Measurements from ENCODE around the gene MBTPS2. TPM values are rescaled to one million over a fixed set of nuclear protein-coding genes. Genes with fewer than 3 reads are reported as not detected.
A peak's percentile ranks its signal among the peaks of the same experiment; 100 is the strongest.
"Not testable (repeated sequence)": the region's sequence is repeated elsewhere in the genome, so short reads cannot be mapped to it uniquely, and the experiment has no call there.

MBTPS2 gene
- polyA plus RNA-seq, 10 donors = 20.5 to 30.9 (median 22.7) TPM

- no peak for DNase-seq
These were observed 14.2 kb downstream of the MBTPS2 start for GRCh38 chrX:21853578-21853977.

DNA sequence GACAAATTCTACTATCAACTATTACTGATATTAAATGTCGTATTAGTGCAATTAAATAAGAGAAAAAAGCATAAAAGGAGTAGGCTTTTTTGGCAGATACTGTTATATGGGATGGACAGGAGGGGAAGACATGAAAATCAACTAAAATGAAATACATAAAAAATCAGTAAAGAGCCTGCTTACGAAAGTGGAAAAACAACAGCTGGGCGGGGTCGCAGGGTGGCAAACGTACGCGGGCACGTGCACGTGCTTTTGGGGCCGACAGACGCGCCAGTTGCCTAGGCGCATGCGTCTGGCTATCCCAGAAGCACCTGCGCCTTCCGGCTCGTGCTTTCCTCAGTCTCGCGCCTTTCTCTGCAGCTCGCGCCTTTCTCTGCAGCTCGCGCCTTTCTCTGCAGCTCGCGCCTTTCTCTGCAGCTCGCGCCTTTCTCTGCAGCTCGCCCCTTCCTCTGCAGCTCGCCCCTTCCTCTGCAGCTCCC, 16.6 kb downstream of the MBTPS2 start, which contains the start of gene YY2:
Gene YY2 (plus strand): TSS at position 51 of the 479 bp plus-strand sequence. CDS start 498 bp downstream, outside the sequence.
- no peak for DNase-seq

GRCh38 chrX:21856504-21856903, 17.1 kb downstream of the MBTPS2 start:
- no peak for DNase-seq

DNA sequence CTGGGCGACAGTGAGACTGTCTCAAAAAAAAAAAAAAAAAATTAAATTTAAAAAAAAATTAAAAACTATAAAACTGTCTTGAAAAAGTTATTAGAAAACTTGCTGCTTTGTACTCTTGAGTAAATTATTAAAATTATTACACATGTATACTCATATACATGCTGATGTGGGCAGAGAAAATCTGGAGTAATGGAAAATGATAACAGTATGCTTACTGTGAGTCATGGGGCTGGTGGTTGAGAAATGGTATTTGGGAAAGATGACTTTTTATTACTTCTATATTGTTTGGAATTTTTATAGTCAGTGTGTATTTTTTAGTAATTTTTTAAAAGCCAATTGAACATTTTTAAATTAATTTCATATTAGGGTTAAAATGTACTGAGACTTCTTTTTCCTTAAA, 23.8 kb downstream of the MBTPS2 start:
- no peak for DNase-seq

- no peak for DNase-seq
These were observed 26.0 kb downstream of the MBTPS2 start for GRCh38 chrX:21865436-21865835.

DNA sequence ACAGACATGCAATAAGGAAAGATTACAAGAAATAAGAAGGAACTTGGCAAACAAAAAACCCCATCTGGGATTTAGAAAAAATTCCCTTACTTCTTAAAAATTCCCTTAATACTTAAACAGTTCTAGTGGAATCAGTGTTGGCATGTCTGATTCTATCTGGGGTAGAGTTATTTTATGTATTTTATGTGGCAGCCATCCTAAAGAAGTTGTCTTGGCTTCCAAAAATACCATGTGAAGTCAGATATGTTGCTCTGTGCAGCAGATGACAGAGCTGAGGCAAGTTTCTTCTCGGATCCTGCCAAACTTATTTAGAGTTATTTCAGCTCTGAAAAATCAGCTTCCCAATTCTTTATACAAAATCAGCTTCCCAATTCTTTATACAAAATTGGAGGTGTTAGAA, 31.1 kb downstream of the MBTPS2 start:
- peak in 2 of 3 donors; percentile 9 to 15 for DNase-seq

GRCh38 chrX:21873063-21873775, 33.8 kb downstream of the MBTPS2 start:
- peak in 1 of 3 donors; percentile 4 for DNase-seq

DNA sequence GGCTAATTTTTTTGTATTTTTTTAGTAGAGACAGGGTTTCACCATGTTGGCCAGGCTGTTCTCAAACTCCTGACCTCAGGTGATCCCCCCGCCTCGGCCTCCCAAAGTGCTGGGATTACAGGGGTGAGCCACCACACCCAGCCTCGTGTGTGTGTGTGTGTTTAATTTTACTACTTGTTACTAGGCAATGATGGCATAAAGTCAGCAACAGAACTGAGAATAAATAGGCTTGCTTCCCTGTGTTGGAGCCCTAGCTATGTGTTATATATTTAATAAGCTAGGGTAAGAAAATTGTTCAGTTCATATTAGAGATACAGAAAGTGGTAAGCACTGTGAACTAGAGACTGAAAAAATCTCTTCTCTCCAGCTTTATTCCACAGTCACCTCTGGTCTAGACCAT, 34.8 kb downstream of the MBTPS2 start:
- not testable (repeated sequence) for DNase-seq

GRCh38 chrX:21875013-21875412, 35.6 kb downstream of the MBTPS2 start:
- no peak for DNase-seq

GRCh38 chrX:21881881-21882574, 42.6 kb downstream of the MBTPS2 start:
- no peak for DNase-seq

- peak in 1 of 3 donors; percentile 23 for DNase-seq
These were observed 43.8 kb downstream of the MBTPS2 start for GRCh38 chrX:21883258-21883657.

GRCh38 chrX:21885568-21885967, 46.2 kb downstream of the MBTPS2 start:
- no peak for DNase-seq

- DNase-seq = no peak
These were observed 65.9 kb downstream of the MBTPS2 start for GRCh38 chrX:21905313-21905712.

DNA sequence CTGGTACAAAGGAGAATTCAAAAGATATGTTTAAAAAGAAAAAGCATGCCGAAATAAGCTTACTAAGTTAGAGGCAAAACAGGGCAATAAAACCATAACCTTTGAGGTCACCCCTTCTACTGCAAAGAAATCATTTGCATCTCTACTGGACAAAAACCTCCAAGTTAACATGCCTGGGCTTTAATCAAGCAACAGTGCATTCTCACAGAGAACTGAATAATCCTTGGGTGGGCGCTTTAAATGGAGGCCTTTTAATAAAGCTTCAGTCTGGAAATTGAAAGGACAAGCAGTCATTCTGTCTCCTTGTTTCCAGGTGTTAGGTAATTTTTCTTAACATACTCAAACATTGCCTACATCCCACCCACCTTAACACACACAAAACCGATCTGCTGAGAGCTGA, 66.5 kb downstream of the MBTPS2 start:
- no peak for DNase-seq

GRCh38 chrX:21907260-21907659, 67.8 kb downstream of the MBTPS2 start:
- DNase-seq = no peak

- no peak for DNase-seq
These were observed 72.1 kb downstream of the MBTPS2 start for GRCh38 chrX:21911481-21911880.

DNA sequence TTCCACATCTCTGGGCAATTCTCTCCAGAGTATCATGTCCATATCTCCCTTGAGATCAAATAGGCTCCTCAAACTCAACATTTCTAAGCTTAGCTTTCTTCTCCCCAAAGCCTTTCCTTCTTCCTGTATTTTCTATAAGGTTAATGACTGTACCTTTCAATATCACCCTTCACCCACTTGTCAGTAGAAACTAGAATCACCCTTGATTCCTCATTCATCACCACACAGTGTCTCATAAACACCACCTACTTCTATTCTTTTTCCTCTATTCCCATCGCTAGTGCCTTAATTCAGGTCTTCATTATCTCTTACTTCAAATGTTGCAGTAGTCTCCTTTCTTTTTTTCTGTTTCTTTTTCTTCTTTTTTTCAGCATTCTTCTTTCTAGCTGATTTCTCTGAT, 72.8 kb downstream of the MBTPS2 start:
- DNase-seq = no peak

GRCh38 chrX:21912989-21913388, 73.6 kb downstream of the MBTPS2 start:
- DNase-seq = no peak

GRCh38 chrX:21926116-21926515, 86.7 kb downstream of the MBTPS2 start:
- DNase-seq = peak in 1 of 3 donors; percentile 21

- peak; percentile 46 to 89 (median 63) for DNase-seq
These were observed 87.3 kb downstream of the MBTPS2 start for GRCh38 chrX:21926527-21927278.

DNA sequence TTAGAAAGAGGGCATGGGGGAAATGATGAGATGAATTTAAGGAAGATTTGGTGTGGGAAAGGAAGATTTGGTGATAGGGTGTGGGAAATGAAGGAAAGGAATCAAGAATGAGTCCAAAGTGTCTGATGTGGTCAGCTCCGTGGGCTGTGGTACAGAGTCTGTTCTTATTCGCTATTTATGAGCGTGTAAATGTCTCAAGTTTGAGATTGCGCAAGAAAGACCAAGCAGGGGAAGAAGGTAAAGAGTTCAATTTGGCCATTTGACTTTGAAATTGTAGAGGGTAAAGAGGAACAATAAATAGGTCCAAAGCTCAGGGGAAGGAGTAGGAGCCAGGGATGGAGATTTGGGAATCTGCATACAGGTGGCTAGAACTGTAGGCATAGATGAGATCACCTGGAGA, 89.8 kb downstream of the MBTPS2 start:
- no peak for DNase-seq

DNA sequence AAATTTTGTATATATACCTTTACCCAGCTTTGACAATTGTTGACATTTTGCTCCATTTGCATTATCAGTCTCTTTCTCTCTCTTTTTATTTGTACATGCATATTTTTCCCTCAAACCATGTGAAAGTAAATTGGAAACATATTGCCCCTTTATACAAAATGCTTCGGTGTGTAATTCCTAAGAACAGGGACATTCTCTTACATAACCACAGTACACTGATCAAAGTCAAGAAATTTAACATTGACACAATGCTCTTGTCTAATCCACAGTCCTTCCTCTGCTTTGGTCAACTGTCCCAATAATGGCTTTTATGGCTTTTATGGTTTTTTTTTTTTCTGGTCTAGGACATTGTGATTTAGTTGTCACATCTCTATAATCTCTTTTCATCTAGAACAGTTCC, 91.6 kb downstream of the MBTPS2 start:
- DNase-seq = no peak

Data from muscle of back (tissue), 11 donors.